Measurements from ENCODE around the gene BMPER. TPM values are rescaled to one million over a fixed set of nuclear protein-coding genes. Genes with fewer than 3 reads are reported as not detected.

Gene BMPER
- total and polyA plus RNA-seq, 8 donors, result 0.14 to 1.6 (median 0.46) TPM

DNA sequence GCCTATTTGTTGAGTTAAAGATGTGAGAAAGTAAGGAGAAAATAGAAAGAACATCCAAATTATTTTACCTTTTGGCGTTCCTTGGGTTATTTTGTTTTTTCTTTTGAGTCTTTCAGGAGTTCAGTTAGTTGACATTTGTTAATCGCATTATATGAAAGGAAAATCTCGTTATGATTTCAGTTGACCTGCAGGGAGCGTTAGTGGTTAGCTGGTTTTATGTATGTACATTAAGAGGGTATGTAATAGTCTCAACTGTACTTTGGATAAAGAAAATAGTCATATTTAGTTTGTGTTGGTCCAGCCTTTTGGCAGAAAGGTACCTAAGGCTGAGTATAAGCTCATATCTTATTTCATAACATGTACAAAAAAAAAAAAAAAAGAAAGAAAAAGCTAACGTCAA is 4.0 kb downstream of the BMPER start:
- intact Hi-C loops (cut with DNase I), result no loop called here
- 67 to 79% methylated on average over 5 of the region's 5 CpGs for WGBS, 2 donors
- no peak for DNase-seq
- FAIRE-seq, result no peak
- H3K4me1 ChIP-seq, result peaks cover 0 to 3% (median 0%) of the 10 kb centered on the region in 3 donors
- peaks cover 0 to 19% (median 8%) of the 10 kb centered on the region in 4 donors for H3K27me3 ChIP-seq
- no peaks in the 10 kb centered on the region for H3K9me3 ChIP-seq
- H3K27ac ChIP-seq, result no peak overlapping the region
- no peak for ATAC-seq
- TF ChIP-seq, protein P1, sequence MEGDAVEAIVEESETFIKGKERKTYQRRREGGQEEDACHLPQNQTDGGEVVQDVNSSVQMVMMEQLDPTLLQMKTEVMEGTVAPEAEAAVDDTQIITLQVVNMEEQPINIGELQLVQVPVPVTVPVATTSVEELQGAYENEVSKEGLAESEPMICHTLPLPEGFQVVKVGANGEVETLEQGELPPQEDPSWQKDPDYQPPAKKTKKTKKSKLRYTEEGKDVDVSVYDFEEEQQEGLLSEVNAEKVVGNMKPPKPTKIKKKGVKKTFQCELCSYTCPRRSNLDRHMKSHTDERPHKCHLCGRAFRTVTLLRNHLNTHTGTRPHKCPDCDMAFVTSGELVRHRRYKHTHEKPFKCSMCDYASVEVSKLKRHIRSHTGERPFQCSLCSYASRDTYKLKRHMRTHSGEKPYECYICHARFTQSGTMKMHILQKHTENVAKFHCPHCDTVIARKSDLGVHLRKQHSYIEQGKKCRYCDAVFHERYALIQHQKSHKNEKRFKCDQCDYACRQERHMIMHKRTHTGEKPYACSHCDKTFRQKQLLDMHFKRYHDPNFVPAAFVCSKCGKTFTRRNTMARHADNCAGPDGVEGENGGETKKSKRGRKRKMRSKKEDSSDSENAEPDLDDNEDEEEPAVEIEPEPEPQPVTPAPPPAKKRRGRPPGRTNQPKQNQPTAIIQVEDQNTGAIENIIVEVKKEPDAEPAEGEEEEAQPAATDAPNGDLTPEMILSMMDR (IDR thresholded peaks at IDR 0.05), result no peak
- no peaks in the 10 kb centered on the region for H3K36me3 ChIP-seq
- no peak overlapping the region for H3K4me3 ChIP-seq

DNA sequence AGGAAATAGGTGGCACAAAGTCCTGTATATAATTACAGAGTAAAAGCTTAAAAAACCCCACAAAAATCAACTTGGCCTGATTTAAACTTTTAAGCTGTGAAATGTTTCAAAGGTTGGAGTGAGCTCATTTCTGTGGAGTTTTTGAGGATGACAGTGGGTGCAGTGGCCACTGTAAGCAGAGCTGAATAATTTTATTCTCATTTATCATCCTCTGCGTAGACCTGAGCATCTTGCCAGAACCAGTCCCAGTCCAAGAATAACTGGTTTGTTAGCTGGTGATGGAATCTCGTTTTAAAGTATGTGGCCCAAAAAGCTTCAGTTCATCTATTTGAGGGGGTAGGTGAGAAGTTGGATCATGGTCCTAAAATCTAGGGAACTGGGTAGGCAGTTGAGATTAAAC is 4.4 kb downstream of the BMPER start:
- FAIRE-seq, result no peak

DNA sequence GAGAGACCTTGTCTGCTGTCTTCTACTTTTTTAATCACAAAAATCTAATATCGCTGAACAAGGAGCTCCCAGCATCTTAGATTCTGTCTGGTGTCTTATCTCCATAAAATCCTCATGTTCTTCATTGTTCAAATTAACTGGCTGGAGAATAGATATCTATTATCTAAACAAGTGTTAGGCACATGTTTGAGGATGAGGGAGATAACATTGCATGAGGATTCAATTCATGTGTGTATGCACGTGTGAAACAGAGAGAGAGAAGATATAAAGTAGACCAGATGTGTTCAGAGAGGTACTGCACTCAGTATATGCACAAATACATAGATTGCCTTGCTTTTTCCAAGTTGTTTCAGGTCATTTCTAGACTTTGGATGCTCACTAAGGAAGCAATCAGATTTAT is 5.4 kb downstream of the BMPER start:
- no peak overlapping the region for H3K4me3 ChIP-seq
- no peaks in the 10 kb centered on the region for H3K4me1 ChIP-seq
- TF ChIP-seq, protein P1 (IDR thresholded peaks at IDR 0.05), result no peak
- no peaks in the 10 kb centered on the region for H3K9me3 ChIP-seq
- 74 to 77% methylated on average over 2 of the region's 2 CpGs for WGBS, 2 donors
- FAIRE-seq (no peak), ATAC-seq (no peak), DNase-seq (no peak)
- intact Hi-C loops (cut with DNase I), result no loop called here
- H3K27me3 ChIP-seq, result peaks cover 0 to 17% (median 8%) of the 10 kb centered on the region in 4 donors
- H3K27ac ChIP-seq, result no peak overlapping the region
- H3K36me3 ChIP-seq, result no peaks in the 10 kb centered on the region

More for the DNA sequence above, 4.4 kb downstream of the BMPER start:
- TF ChIP-seq, protein P1 (IDR thresholded peaks at IDR 0.05), result no peak
- Histone ChIP-seq H3K27ac (no peak overlapping the region), H3K9me3 (no peaks in the 10 kb centered on the region), H3K36me3 (no peaks in the 10 kb centered on the region), H3K27me3 (peaks cover 0 to 19% (median 8%) of the 10 kb centered on the region in 4 donors), H3K4me3 (no peak overlapping the region), H3K4me1 (no peaks in the 10 kb centered on the region)
- DNase-seq (no peak), ATAC-seq (no peak)
- WGBS, 2 donors, result 50 to 58% methylated on average over 2 of the region's 2 CpGs
- intact Hi-C loops (cut with DNase I), result no loop called here

DNA sequence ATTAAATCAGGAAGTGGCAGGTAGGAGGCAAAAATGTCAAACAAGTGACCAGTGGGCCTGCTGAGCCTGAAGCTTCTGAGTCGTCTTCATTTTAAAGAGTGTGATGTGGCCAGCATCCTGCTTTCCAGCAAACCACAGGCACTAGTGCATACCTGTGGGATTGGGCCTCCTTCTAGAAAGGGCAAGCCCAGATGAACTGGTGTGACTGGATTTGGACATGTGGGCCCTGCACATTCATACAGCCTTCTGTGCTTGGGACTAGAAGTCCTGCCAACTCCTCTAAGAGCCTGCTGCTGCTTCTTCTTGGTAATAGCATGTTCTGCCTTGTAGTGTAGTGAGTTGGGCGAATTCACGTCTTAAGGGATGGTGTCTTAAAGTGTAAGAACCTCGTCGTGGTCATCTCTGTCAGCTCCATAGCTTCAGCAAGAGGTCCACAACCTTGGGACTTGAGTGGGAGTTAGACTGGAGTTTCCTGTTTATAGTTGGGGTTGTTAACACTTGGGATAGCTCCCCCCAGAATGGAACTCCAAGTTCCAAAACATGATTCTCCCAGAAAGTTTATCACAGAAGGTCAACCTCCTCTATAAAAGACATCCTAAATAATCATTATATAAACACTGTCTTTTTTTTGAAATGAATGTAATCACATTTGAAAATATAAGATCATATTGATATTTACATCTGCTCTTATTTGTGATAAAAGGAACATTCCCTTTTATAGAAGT is 11.2 kb downstream of the BMPER start:
- DNase-seq (no peak), FAIRE-seq (no peak), ATAC-seq (no peak)
- H3K4me1 ChIP-seq, result no peaks in the 10 kb centered on the region
- no peaks in the 10 kb centered on the region for H3K36me3 ChIP-seq
- no peaks in the 10 kb centered on the region for H3K9me3 ChIP-seq
- 72 to 79% methylated on average over 5 of the region's 5 CpGs for WGBS, 2 donors
- H3K27ac ChIP-seq, result no peak overlapping the region
- TF ChIP-seq, protein P1 (IDR thresholded peaks at IDR 0.05), result no peak
- intact Hi-C loops (cut with DNase I), result no loop called here
- H3K4me3 ChIP-seq, result no peak overlapping the region
- H3K27me3 ChIP-seq, result no peaks in the 10 kb centered on the region

DNA sequence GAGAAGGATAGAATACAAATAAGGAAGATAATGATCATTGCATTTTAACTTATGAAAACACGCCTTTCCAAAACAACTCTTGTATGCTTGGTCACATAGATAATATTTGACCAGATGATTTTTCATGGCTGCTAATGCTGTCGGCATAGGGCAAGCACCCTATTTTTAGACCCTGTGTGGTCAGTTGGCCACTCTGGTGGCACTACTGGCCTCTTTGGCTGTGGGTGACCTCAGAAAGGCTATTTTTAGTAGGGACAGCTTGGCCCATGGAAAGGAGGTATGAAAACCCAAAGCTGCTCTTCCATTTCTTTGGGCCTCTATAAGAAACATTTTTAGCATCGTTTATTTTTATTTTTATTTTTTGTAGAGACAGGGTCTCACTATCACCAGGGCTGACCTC is 12.3 kb downstream of the BMPER start:
- intact Hi-C loops (cut with DNase I), result no loop called here
- WGBS, 2 donors, result 54 to 74% methylated on average over 3 of the region's 3 CpGs
- no peak for FAIRE-seq
- Histone ChIP-seq H3K4me1 (no peaks in the 10 kb centered on the region), H3K4me3 (no peak overlapping the region), H3K27ac (no peak overlapping the region), H3K9me3 (no peaks in the 10 kb centered on the region), H3K36me3 (no peaks in the 10 kb centered on the region), H3K27me3 (no peaks in the 10 kb centered on the region)
- ATAC-seq, result no peak
- DNase-seq, result no peak
- TF ChIP-seq, protein P1 (IDR thresholded peaks at IDR 0.05), result no peak
